ENCODE data around the gene ARID4B.

DNA sequence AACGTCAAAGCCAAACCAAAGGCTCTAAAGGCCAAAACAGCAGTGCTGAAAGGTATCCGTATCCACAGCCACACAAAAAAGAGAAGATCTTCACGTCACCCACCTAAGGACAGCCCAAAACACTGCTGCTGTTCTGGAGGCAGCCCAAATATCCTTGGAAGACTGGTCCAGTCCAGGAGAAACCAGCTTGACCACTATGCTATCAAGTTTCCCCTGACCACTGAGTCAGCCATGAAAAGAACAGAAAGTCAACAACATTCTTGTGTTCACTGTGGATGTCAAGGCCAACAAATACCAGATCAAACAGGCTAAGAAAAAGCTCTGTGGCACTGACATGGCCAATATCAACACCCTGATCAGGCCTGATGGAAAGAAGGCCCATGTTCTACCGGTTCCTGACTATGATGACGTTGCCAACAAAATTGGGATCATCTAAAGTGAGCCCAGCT, 32.1 kb downstream of the ARID4B start:
- TF ChIP-seq, protein P1, sequence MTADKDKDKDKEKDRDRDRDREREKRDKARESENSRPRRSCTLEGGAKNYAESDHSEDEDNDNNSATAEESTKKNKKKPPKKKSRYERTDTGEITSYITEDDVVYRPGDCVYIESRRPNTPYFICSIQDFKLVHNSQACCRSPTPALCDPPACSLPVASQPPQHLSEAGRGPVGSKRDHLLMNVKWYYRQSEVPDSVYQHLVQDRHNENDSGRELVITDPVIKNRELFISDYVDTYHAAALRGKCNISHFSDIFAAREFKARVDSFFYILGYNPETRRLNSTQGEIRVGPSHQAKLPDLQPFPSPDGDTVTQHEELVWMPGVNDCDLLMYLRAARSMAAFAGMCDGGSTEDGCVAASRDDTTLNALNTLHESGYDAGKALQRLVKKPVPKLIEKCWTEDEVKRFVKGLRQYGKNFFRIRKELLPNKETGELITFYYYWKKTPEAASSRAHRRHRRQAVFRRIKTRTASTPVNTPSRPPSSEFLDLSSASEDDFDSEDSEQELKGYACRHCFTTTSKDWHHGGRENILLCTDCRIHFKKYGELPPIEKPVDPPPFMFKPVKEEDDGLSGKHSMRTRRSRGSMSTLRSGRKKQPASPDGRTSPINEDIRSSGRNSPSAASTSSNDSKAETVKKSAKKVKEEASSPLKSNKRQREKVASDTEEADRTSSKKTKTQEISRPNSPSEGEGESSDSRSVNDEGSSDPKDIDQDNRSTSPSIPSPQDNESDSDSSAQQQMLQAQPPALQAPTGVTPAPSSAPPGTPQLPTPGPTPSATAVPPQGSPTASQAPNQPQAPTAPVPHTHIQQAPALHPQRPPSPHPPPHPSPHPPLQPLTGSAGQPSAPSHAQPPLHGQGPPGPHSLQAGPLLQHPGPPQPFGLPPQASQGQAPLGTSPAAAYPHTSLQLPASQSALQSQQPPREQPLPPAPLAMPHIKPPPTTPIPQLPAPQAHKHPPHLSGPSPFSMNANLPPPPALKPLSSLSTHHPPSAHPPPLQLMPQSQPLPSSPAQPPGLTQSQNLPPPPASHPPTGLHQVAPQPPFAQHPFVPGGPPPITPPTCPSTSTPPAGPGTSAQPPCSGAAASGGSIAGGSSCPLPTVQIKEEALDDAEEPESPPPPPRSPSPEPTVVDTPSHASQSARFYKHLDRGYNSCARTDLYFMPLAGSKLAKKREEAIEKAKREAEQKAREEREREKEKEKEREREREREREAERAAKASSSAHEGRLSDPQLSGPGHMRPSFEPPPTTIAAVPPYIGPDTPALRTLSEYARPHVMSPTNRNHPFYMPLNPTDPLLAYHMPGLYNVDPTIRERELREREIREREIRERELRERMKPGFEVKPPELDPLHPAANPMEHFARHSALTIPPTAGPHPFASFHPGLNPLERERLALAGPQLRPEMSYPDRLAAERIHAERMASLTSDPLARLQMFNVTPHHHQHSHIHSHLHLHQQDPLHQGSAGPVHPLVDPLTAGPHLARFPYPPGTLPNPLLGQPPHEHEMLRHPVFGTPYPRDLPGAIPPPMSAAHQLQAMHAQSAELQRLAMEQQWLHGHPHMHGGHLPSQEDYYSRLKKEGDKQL (CRISPR knock-in tag; IDR thresholded peaks at IDR 0.05; ENCODE audit: low read depth) = peak; percentile 76; the same call in 1 of the 2 replicates
- TF ChIP-seq CTCF (CRISPR knock-in tag; IDR thresholded peaks at IDR 0.05) (no peak), ZKSCAN5 (CRISPR knock-in tag; IDR thresholded peaks at IDR 0.05) (no peak), RAD21 (CRISPR knock-in tag; IDR thresholded peaks at IDR 0.05) (no peak), HIVEP1 (CRISPR knock-in tag; IDR thresholded peaks at IDR 0.05) (no peak), EZH2 (conservative IDR thresholded peaks at IDR 0.05; ENCODE audit: low read depth, low read length) (no peak)

Measured in HepG2 (cell line).